ENCODE results near the gene TMEM273. TPM values are rescaled to one million over a fixed set of nuclear protein-coding genes. Genes with fewer than 3 reads are reported as not detected.
A peak's percentile ranks its signal among the peaks of the same experiment; 100 is the strongest.

Gene TMEM273
- total and polyA plus RNA-seq, 10 of the 15 experiments (the other 5 are each of a cell fraction or from before 2014, with no cell fraction given): 10.3 to 46.3 (median 26.4) TPM

DNA sequence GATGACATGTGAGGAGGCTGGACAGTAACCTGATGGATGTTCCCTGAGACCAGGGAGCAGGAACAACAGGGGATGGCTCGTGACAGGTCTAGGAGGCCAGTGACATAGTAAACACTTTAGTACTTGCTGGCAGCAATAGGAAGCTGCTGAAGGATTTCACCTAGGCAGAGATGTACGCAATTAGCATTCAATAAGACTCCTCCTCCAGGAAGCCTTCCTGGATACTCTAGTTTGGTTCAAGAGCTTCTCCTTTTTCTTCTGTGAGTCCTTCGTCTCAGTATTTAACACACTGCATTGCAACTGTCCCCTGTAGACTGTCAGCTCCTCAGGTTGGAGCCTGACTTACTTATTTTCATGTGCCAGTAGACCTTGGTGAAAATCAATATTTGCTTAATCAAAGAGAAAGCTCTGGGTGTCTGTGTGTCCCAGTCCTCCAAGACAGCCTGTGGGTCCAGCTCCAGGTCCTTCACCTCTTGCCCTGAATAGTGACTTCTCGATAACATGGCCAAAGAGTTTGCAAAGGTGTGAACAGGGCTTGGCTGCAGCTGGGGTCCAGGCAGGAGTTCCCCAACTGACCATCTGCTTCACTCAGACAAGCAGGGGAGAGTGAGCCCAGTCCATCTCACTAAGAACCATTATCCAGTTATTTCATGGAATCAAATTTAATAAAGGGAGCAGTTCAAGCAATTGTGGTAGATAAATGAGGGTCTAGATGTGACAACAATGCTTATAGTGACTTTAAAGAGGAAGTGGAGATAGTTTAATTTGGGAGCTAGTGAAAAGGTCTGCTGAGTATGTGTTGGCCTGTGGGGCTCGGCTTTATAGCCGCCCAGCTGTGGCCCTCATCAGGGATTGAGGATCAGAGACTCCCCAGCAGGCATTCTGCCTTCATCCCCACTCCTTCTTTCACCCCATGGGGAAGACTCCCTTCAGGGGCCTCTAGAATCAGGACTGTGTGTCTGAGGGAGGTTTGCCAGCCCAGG lies 9.4 kb downstream of the TMEM273 start:
- no peak overlapping the region for H3K9ac ChIP-seq (ENCODE audit: control insufficient read depth, insufficient read depth, low read length)
- H3K4me3 ChIP-seq: no peak overlapping the region
- no peaks in the 10 kb centered on the region for H3K9me3 ChIP-seq (replicated peaks; ENCODE audit: control insufficient read depth, insufficient read depth, low read length)
- CTCF ChIA-PET: interaction anchor here (0.7 to 2.4 kb wide), 6 partner anchors 10 to 520 kb away, joined by 3 to 5 read pairs (median 4); no protein-coding TSS in a partner anchor
- no peaks in the 10 kb centered on the region for H3K27me3 ChIP-seq (replicated peaks in 1 of 2; ENCODE audit: control insufficient read depth in 2 of 2, insufficient read depth in 2 of 2, low read length in 1 of 2)
- RAD21 ChIA-PET (ENCODE audit: unreplicated experiment): interaction anchor here (0.9 to 1.9 kb wide), 5 partner anchors 8 to 419 kb away, joined by 3 to 12 read pairs (median 4); partner anchors contain the start of gene TMEM273
- no peak overlapping the region; the same call in 1 of the 2 replicates for H3K4me2 ChIP-seq (ENCODE audit: control insufficient read depth, insufficient read depth)
- POLR2A ChIA-PET: interaction anchor here (1.0 to 3.6 kb wide), 3 partner anchors 8 to 17 kb away, joined by 3 to 38 read pairs (median 3); partner anchors contain the start of gene TMEM273
- BruUV-seq (replicated peaks): no TSS peak
- SMC1A ChIA-PET (ENCODE audit: uncharacterized antibody, unreplicated experiment): interaction anchor here (0.8 to 4.0 kb wide), 10 partner anchors 8 to 521 kb away, joined by 3 to 30 read pairs (median 4); partner anchors contain the start of gene TMEM273
- H3K79me2 ChIP-seq (ENCODE audit: control insufficient read depth, insufficient read depth, low read length): no peaks in the 10 kb centered on the region; the same call in 1 of the 2 replicates
- intact Hi-C loops (cut with micrococcal nuclease; ENCODE audit: unreplicated experiment): loop anchor here (5.0 to 10.0 kb wide), 2 partner anchors 126 to 336 kb away; no protein-coding TSS in a partner anchor
- in situ Hi-C loops (cut with MboI): loop anchor here (10.0 to 25.0 kb wide), 2 partner anchors 514 to 1459 kb away; no protein-coding TSS in a partner anchor
- H3K4me1 ChIP-seq (ENCODE audit: control insufficient read depth, insufficient read depth, low read length): peaks cover 55% of the 10 kb centered on the region
- no peak for FAIRE-seq
- ATAC-seq: no peak
- peak overlapping the region; percentile 27 for H3K27ac ChIP-seq (ENCODE audit: control insufficient read depth, insufficient read depth)
- no peaks in the 10 kb centered on the region for H4K20me1 ChIP-seq (ENCODE audit: control insufficient read depth, insufficient read depth)
- 83% methylated on average over 6 of the region's 6 CpGs for WGBS (ENCODE audit: insufficient coverage, insufficient replicate concordance, low lambda C conversion rate, missing lambda C conversion rate)
- H2AFZ ChIP-seq (ENCODE audit: control insufficient read depth, low read depth, low read length): no peak overlapping the region
- no peak for DNase-seq (ENCODE audit: low read depth, low spot score)
- no peaks in the 10 kb centered on the region; a peak in 1 of 4 replicates for H3K36me3 ChIP-seq (ENCODE audit: control insufficient read depth in 2 of 2, insufficient read depth in 2 of 2, low read length in 1 of 2)
- TF ChIP-seq, protein P1, sequence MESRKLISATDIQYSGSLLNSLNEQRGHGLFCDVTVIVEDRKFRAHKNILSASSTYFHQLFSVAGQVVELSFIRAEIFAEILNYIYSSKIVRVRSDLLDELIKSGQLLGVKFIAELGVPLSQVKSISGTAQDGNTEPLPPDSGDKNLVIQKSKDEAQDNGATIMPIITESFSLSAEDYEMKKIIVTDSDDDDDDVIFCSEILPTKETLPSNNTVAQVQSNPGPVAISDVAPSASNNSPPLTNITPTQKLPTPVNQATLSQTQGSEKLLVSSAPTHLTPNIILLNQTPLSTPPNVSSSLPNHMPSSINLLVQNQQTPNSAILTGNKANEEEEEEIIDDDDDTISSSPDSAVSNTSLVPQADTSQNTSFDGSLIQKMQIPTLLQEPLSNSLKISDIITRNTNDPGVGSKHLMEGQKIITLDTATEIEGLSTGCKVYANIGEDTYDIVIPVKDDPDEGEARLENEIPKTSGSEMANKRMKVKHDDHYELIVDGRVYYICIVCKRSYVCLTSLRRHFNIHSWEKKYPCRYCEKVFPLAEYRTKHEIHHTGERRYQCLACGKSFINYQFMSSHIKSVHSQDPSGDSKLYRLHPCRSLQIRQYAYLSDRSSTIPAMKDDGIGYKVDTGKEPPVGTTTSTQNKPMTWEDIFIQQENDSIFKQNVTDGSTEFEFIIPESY (IDR thresholded peaks at IDR 0.05): no peak
- TF ChIP-seq SP1 (IDR thresholded peaks at IDR 0.05; ENCODE audit: low read depth, low read length) (no peak), FOXK2 (IDR thresholded peaks at IDR 0.05) (no peak), SPI1 (IDR thresholded peaks at IDR 0.05; ENCODE audit: borderline replicate concordance, insufficient read depth, low read depth, low read length) (peak; percentile 90), IKZF1 (conservative IDR thresholded peaks at IDR 0.05) (0 out of 2 replicates have a peak, but pooled peaks have one; percentile 22), ZNF217 (IDR thresholded peaks at IDR 0.05) (0 out of 2 replicates have a peak, but pooled peaks have one; percentile 46), SREBF1 (IDR thresholded peaks at IDR 0.05; ENCODE audit: low read length) (no peak), SIN3A (IDR thresholded peaks at IDR 0.05; ENCODE audit: low read depth, low read length) (no peak)
- TF ChIP-seq, protein P2, sequence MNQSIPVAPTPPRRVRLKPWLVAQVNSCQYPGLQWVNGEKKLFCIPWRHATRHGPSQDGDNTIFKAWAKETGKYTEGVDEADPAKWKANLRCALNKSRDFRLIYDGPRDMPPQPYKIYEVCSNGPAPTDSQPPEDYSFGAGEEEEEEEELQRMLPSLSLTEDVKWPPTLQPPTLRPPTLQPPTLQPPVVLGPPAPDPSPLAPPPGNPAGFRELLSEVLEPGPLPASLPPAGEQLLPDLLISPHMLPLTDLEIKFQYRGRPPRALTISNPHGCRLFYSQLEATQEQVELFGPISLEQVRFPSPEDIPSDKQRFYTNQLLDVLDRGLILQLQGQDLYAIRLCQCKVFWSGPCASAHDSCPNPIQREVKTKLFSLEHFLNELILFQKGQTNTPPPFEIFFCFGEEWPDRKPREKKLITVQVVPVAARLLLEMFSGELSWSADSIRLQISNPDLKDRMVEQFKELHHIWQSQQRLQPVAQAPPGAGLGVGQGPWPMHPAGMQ (IDR thresholded peaks at IDR 0.05; ENCODE audit: borderline replicate concordance): no peak
- TF ChIP-seq, protein P3, sequence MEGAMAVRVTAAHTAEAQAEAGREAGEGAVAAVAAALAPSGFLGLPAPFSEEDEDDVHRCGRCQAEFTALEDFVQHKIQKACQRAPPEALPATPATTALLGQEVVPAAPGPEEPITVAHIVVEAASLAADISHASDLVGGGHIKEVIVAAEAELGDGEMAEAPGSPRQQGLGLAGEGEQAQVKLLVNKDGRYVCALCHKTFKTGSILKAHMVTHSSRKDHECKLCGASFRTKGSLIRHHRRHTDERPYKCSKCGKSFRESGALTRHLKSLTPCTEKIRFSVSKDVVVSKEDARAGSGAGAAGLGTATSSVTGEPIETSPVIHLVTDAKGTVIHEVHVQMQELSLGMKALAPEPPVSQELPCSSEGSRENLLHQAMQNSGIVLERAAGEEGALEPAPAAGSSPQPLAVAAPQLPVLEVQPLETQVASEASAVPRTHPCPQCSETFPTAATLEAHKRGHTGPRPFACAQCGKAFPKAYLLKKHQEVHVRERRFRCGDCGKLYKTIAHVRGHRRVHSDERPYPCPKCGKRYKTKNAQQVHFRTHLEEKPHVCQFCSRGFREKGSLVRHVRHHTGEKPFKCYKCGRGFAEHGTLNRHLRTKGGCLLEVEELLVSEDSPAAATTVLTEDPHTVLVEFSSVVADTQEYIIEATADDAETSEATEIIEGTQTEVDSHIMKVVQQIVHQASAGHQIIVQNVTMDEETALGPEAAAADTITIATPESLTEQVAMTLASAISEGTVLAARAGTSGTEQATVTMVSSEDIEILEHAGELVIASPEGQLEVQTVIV (IDR thresholded peaks at IDR 0.05; ENCODE audit: borderline replicate concordance, partially characterized antibody): no peak
- TF ChIP-seq, protein P4, sequence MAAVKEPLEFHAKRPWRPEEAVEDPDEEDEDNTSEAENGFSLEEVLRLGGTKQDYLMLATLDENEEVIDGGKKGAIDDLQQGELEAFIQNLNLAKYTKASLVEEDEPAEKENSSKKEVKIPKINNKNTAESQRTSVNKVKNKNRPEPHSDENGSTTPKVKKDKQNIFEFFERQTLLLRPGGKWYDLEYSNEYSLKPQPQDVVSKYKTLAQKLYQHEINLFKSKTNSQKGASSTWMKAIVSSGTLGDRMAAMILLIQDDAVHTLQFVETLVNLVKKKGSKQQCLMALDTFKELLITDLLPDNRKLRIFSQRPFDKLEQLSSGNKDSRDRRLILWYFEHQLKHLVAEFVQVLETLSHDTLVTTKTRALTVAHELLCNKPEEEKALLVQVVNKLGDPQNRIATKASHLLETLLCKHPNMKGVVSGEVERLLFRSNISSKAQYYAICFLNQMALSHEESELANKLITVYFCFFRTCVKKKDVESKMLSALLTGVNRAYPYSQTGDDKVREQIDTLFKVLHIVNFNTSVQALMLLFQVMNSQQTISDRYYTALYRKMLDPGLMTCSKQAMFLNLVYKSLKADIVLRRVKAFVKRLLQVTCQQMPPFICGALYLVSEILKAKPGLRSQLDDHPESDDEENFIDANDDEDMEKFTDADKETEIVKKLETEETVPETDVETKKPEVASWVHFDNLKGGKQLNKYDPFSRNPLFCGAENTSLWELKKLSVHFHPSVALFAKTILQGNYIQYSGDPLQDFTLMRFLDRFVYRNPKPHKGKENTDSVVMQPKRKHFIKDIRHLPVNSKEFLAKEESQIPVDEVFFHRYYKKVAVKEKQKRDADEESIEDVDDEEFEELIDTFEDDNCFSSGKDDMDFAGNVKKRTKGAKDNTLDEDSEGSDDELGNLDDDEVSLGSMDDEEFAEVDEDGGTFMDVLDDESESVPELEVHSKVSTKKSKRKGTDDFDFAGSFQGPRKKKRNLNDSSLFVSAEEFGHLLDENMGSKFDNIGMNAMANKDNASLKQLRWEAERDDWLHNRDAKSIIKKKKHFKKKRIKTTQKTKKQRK (IDR thresholded peaks at IDR 0.05; ENCODE audit: low read depth, low read length): no peak

All from GM12878 (cell line).